Neural cell (in vitro differentiated cells): ENCODE data around the gene PCDHA4.

Experiments
- CTCF ChIP-seq: fragments of 450-650 bp; IDR thresholded peaks from 2 replicates; pipeline ENCODE4 v1.5.1; 2014; ENCODE audit warnings: antibody characterized with exemption, mild to moderate bottlenecking, moderate library complexity; ENCODE audit not compliant: poor library complexity, severe bottlenecking
- EP300 ChIP-seq: fragments of 450-650 bp; conservative IDR thresholded peaks from 2 replicates; pipeline ENCODE4 v1.6.1; 2014; ENCODE audit warnings: antibody characterized with exemption, mild to moderate bottlenecking, moderate library complexity; ENCODE audit not compliant: poor library complexity, severe bottlenecking
- EZH2 ChIP-seq: fragments of 200-600, 300-800 bp; shearing (Covaris generic), sonication (generic); IDR thresholded peaks from 2 replicates; pipeline ENCODE4 v1.6.1; 2014; ENCODE audit warnings: antibody characterized with exemption, low read length, borderline replicate concordance, mild to moderate bottlenecking; ENCODE audit not compliant: insufficient read depth, poor library complexity, severe bottlenecking
- MXI1 ChIP-seq: fragments of 450-650 bp; conservative IDR thresholded peaks from 2 replicates; pipeline ENCODE4 v1.6.1; 2014; ENCODE audit warnings: antibody characterized with exemption, mild to moderate bottlenecking; ENCODE audit not compliant: poor library complexity, severe bottlenecking
- REST ChIP-seq: IDR thresholded peaks from 2 replicates; pipeline ENCODE4 v1.6.1; 2012; ENCODE audit warnings: borderline replicate concordance

GRCh38 chr5:140857987-140858240 is 51.0 kb downstream of the PCDHA4 start:
- TF ChIP-seq REST (no peak), CTCF (no peak), EP300 (no peak), MXI1 (no peak), EZH2 (no peak)
